GM12801 (cell line): ENCODE measurements around the gene GSE1.

Source experiments
- TF ChIP-seq, protein P1 (sequence below): IDR thresholded peaks from one replicate; pipeline ENCODE4 v1.5.1; 2011; ENCODE audit warnings: control low read depth; ENCODE audit not compliant: insufficient read length; ENCODE audit errors: extremely low read depth

GSE1 gene

DNA sequence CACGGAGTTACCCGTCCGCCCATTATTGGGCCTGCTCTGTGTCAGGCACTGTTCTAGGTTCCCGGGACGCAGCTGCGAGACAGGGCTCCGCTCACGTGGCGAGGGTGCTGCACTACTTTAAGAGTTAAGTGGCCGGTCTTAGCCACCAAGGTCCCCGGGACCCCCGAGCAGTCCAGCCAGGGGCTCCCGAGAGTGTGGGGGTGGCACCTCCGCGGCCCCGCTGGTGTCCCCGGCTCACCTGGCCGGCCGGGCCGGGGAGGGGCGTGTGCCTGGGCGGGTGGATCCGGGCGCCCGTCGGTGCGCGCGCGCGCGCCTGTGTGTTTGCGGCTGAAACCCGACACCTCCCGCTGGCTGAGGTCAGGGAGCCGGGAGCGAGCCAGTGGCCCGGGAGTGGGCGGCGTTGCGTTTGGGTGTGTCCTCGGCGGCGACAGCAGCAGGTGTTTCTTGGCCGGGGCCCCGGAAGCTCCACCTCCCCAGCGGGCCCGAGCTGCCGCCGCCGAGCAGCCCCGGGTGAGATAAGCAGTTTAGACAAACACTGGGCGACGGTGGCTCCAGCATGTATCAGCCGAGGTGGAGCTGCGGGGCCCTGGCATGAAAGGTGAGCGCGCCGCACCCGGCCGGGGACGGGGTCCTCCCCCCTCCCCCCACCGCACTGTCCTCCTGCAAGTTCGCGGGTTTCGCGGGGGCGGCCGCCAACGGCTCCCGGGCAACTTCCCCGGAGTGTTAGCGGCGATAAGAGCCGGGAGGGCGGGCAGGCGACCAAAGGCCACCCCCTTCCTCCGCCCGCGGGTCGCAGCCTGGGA, at the start of gene GSE1:
Gene GSE1, plus strand, starts transcription at position 522 of the 803 bp plus-strand sequence. Its CDS starts 70 bp downstream, at position 592.
- TF ChIP-seq, protein P1, sequence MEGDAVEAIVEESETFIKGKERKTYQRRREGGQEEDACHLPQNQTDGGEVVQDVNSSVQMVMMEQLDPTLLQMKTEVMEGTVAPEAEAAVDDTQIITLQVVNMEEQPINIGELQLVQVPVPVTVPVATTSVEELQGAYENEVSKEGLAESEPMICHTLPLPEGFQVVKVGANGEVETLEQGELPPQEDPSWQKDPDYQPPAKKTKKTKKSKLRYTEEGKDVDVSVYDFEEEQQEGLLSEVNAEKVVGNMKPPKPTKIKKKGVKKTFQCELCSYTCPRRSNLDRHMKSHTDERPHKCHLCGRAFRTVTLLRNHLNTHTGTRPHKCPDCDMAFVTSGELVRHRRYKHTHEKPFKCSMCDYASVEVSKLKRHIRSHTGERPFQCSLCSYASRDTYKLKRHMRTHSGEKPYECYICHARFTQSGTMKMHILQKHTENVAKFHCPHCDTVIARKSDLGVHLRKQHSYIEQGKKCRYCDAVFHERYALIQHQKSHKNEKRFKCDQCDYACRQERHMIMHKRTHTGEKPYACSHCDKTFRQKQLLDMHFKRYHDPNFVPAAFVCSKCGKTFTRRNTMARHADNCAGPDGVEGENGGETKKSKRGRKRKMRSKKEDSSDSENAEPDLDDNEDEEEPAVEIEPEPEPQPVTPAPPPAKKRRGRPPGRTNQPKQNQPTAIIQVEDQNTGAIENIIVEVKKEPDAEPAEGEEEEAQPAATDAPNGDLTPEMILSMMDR = no peak

DNA sequence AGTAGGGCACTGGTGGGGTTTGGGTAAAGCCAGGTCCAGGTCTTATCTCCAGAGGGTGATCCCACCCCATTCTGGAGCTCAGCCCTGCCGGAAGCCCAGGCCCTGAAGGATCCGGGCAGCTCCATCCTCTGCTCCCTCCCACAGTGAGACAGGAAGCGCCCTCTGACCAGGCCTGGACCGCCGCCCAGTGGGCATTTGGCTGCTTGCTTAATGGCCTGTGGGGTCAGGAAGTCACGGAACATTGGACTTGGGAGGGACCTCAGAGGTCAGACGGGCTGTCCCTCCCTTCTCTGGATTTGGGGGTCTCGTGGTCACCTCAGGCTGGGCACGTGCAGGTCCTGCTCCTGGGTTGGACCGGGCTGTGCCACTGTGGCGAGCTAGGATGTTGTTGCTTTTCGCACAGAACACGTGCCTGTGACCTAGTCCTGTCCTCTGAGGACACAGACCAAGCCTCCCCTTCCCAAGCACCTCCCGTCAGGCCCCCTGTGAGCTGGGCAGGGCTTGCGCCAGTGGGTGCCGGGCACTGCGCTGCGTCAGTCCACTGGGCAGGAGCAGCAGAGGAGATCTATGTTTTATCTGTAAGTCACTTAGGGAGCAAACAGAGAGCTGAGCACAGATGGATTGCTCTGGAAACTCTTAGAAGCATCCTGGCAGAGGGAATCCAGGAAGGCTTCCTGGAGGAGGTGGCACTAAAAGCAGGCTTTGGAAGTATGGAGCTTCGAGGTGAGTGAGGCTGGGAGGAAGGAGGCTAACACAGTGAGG, 49.4 kb upstream of the GSE1 start:
- TF ChIP-seq, protein P1 = no peak

DNA sequence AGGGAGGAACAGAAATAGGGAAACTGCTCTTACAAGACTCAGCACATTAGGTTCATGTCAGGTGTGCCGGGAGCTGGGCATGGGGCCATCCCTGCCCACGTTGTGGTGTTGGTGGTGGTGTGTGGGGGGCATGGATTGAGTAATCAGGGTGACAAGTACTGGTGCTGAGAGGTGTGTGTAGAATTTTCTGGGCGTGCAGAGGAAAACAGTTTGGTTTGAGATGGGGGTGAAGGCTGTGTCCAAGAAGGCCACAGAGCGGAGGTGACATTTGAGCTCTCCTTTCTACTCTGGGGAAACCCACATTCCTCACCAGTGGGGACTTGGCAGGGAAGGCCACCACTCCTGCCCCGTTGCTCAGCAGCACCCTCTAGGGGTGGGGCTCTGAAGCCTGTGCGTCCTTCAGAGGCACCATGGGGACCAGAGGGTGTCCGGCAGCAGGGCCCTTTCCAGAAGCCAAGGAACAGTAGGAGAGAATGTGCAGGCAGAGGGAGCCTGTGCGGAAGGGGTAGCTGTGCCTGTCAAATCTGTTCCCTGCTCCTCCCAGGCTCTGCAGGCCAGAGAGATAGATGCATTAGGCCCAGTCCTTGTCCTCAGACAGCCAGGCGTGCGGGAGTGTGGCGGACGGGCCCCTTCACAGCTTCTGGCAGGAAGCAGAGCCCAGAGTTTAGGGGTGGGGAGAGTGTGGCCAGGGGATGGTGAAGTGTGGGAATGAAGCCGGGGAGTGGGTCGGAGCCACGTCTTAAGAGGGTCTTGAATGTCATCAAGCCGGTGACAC, 48.7 kb upstream of the GSE1 start:
- TF ChIP-seq, protein P1 = no peak

DNA sequence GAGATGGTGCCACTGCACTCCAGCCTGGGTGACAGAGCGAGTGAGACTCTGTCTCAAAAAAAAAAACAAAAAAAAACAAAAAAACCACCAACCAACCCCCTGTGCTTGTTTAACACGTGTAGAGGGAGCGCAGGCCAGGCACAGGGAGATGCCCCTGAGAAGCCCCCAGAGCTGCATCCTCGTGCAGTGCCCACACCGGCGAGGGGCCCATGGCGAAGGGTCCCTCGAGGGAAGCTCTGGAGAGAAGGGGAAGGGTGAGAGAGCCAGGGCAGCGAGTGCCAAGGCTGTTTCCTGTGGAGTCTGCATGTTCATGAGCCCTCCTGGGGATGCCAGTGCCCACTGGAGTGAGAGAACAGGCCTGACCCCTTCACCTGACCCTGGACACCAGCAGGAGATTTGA, 47.8 kb upstream of the GSE1 start:
- TF ChIP-seq, protein P1 = no peak

DNA sequence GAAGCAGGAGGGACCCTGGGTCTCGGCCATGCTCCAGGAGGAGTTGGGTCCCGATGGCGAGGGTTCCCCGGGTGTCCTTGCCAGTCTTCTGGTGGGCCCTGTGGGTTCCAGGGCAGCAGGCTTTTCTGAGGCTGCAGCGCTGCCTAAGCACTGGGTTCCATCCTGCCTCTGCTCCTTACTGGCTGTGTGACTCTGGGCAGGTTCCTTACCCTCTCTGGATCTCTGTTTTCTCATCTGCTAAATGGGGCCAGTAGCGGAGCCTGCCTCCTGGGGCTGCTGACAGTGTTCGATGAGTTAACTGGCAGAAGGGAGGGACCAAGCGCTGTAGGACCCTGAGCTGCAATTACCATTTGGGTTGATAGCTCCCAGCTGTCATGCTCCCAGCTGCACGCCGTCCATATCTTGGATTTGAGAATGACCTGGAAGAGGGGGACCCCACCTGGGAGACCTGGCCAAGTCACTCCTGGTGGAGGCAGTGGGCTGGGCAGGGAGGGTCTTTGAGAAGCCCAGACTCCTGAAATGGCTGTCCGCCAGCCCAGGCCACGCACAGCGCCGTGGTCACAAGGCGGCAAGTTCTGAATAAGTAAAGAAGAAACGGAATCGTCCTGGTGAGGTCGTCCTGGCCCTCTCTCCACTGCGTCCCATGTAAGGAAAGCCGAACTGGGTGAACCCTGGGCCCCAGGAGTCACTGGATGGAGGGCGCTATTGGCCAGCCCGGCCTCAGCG, 47.2 kb upstream of the GSE1 start:
- TF ChIP-seq, protein P1 = no peak

DNA sequence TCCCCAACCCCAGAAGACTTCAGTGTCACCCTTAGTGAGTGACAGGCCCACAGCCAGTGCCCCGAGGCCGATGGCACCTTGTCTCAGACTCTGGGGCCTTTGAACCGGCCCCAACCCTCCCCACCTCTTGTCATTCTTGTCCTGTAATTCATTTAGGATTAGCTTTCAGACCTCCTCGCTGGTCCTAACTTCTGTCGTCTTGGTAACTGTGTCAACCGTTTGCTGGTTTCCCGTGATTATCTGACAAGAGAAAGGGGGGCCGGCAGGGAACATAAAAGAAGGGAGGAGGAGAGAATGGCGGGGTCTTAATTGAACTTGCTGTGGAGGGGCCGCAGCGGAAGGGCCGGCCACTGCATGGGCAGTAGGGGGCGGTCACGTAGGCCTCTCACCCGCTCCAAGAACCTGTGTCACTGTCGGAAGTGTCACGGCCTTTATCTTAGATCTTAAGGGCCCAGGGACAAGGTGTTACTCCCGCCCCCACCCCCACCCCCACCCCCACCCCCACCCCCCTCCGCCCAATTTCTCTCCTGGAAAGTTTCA, 46.5 kb upstream of the GSE1 start:
- TF ChIP-seq, protein P1 = no peak
